H9 (cell line): ENCODE results near the gene USP21. TPM values are rescaled to one million over a fixed set of nuclear protein-coding genes. Genes with fewer than 3 reads are reported as not detected.

Source experiments
- DNase-seq: peaks from one replicate; pipeline ENCODE4 v3.0.0-alpha.2; 2017
- H2AFZ ChIP-seq: one replicate; pipeline ENCODE4 v1.6.1; 2013; ENCODE audit warnings: mild to moderate bottlenecking, low read length, control low read depth, moderate library complexity
- H2AK5ac ChIP-seq: 2 replicates; pipeline ENCODE4 v1.6.1; 2013; ENCODE audit warnings: low read length, control low read depth, mixed read lengths; ENCODE audit not compliant: insufficient read length
- H2BK120ac ChIP-seq: one replicate; pipeline ENCODE4 v1.6.1; 2013; ENCODE audit warnings: low read depth, mild to moderate bottlenecking, low read length, control low read depth, inconsistent platforms; ENCODE audit not compliant: poor library complexity, severe bottlenecking
- H2BK12ac ChIP-seq: 2 replicates; pipeline ENCODE4 v1.6.1; 2013; ENCODE audit warnings: low read length, control low read depth, mixed read lengths, low read depth; ENCODE audit not compliant: insufficient read length
- H2BK15ac ChIP-seq: 2 replicates; pipeline ENCODE4 v1.6.1; 2013; ENCODE audit warnings: low read depth, low read length, control low read depth
- H2BK20ac ChIP-seq: one replicate; pipeline ENCODE4 v1.6.1; 2013; ENCODE audit warnings: low read depth, mild to moderate bottlenecking, low read length, control low read depth, inconsistent platforms; ENCODE audit not compliant: poor library complexity, severe bottlenecking
- H2BK5ac ChIP-seq: 2 replicates; pipeline ENCODE4 v1.6.1; 2013; ENCODE audit warnings: low read length, control low read depth, mixed read lengths; ENCODE audit not compliant: insufficient read length
- H3K14ac ChIP-seq: 2 replicates; pipeline ENCODE4 v1.6.1; 2013; ENCODE audit warnings: low read length, control low read depth; ENCODE audit not compliant: insufficient read depth
- H3K18ac ChIP-seq: 2 replicates; pipeline ENCODE4 v1.6.1; 2013; ENCODE audit warnings: low read depth, mild to moderate bottlenecking, mixed read lengths, low read length, control low read depth; ENCODE audit not compliant: insufficient read length
- H3K23ac ChIP-seq: 2 replicates; pipeline ENCODE4 v1.6.1; 2013; ENCODE audit warnings: low read length, control low read depth, mixed read lengths, low read depth; ENCODE audit not compliant: insufficient read length
- H3K23me2 ChIP-seq: 2 replicates; pipeline ENCODE4 v1.6.1; 2013; ENCODE audit warnings: low read depth, mild to moderate bottlenecking, mixed read lengths, low read length, control low read depth; ENCODE audit not compliant: insufficient read length, poor library complexity, severe bottlenecking
- H3K27ac ChIP-seq: 2 replicates; pipeline ENCODE4 v1.5.1; 2013; ENCODE audit warnings: low read length, control low read depth, mixed read lengths, low read depth; ENCODE audit not compliant: insufficient read length
- H3K27me3 ChIP-seq: 2 replicates; pipeline ENCODE4 v1.6.1; 2013; ENCODE audit warnings: low read length, control low read depth, inconsistent platforms; ENCODE audit not compliant: insufficient read depth
- H3K4ac ChIP-seq: 2 replicates; pipeline ENCODE4 v1.6.1; 2013; ENCODE audit warnings: low read depth, mild to moderate bottlenecking, control low read depth, inconsistent platforms, low read length, moderate library complexity
- H3K4me1 ChIP-seq: 2 replicates; pipeline ENCODE4 v1.6.1; 2013; ENCODE audit warnings: low read length, control low read depth, inconsistent platforms; ENCODE audit not compliant: insufficient read depth
- H3K4me2 ChIP-seq: 2 replicates; pipeline ENCODE4 v1.6.1; 2013; ENCODE audit warnings: low read length, control low read depth, mixed read lengths; ENCODE audit not compliant: insufficient read length, insufficient read depth
- H3K56ac ChIP-seq: 2 replicates; pipeline ENCODE4 v1.6.1; 2013; ENCODE audit warnings: low read depth, mild to moderate bottlenecking, mixed read lengths, low read length, control low read depth; ENCODE audit not compliant: insufficient read length
- H3K79me1 ChIP-seq: 2 replicates; pipeline ENCODE4 v1.6.1; 2013; ENCODE audit warnings: low read depth, mild to moderate bottlenecking, moderate library complexity, low read length, control low read depth, inconsistent platforms; ENCODE audit not compliant: insufficient read depth, poor library complexity, severe bottlenecking
- H3K79me2 ChIP-seq: 2 replicates; pipeline ENCODE4 v1.6.1; 2013; ENCODE audit warnings: low read length, control low read depth, inconsistent platforms; ENCODE audit not compliant: insufficient read depth
- H3K9ac ChIP-seq: 2 replicates; pipeline ENCODE4 v1.6.1; 2013; ENCODE audit warnings: low read length, control low read depth, mixed read lengths; ENCODE audit not compliant: insufficient read length; ENCODE audit errors: extremely low read depth
- H3K9me3 ChIP-seq: one replicate; pipeline ENCODE4 v1.6.1; 2013; ENCODE audit warnings: low read depth, low read length, inconsistent platforms; ENCODE audit not compliant: control insufficient read depth
- H3T11ph ChIP-seq: one replicate; pipeline ENCODE4 v1.6.1; 2013; ENCODE audit warnings: mild to moderate bottlenecking, low read length, control low read depth, inconsistent platforms
- H4K20me1 ChIP-seq: one replicate; pipeline ENCODE4 v1.6.1; 2013; ENCODE audit not compliant: control insufficient read depth, insufficient read length, insufficient read depth
- H4K5ac ChIP-seq: 2 replicates; pipeline ENCODE4 v1.6.1; 2013; ENCODE audit warnings: low read depth, mild to moderate bottlenecking, mixed read lengths, low read length, control low read depth; ENCODE audit not compliant: insufficient read length
- H4K8ac ChIP-seq: replicated peaks from 2 replicates; pipeline ENCODE4 v1.6.1; 2013; ENCODE audit warnings: low read length, control low read depth, mixed read lengths, low read depth; ENCODE audit not compliant: insufficient read length
- H4K91ac ChIP-seq: 2 replicates; pipeline ENCODE4 v1.6.1; 2013; ENCODE audit warnings: low read depth, mild to moderate bottlenecking, moderate library complexity, mixed read lengths, low read length, control low read depth; ENCODE audit not compliant: insufficient read length
- H3K27ac Mint-ChIP-seq, 3 experiments: 2 replicates in 2 of 3; 3 replicates in 1 of 3; pipeline ENCODE4 v1.8.0; 2020 to 2021; ENCODE audit warnings: mixed read lengths in 3 of 3, mild to moderate bottlenecking in 1 of 3, moderate library complexity in 1 of 3
- H3K27me3 Mint-ChIP-seq: 2 replicates; pipeline ENCODE4 v1.8.0; 2021; ENCODE audit warnings: low read depth, mild to moderate bottlenecking, moderate library complexity, mixed read lengths
- H3K36me3 Mint-ChIP-seq, 3 experiments: 2 replicates in 2 of 3; 3 replicates in 1 of 3; pipeline ENCODE4 v1.8.0; 2020 to 2021; ENCODE audit warnings: low read depth in 3 of 3, mixed read lengths in 3 of 3; ENCODE audit not compliant: insufficient read depth in 1 of 3
- H3K4me1 Mint-ChIP-seq, 2 experiments: 2 replicates each; pipeline ENCODE4 v1.8.0; 2020; ENCODE audit warnings: mixed read lengths in 2 of 2
- H3K4me3 Mint-ChIP-seq, 2 experiments: 2 replicates in 1 of 2; 3 replicates in 1 of 2; pipeline ENCODE4 v1.8.0; 2020 to 2021; ENCODE audit warnings: mild to moderate bottlenecking in 2 of 2, mixed read lengths in 2 of 2, moderate library complexity in 1 of 2
- H3K9me3 Mint-ChIP-seq, 2 experiments: 2 replicates in 1 of 2; 3 replicates in 1 of 2; pipeline ENCODE4 v1.8.0; 2020; ENCODE audit warnings: mild to moderate bottlenecking in 2 of 2, mixed read lengths in 2 of 2, moderate library complexity in 1 of 2
- CTCF ChIP-seq: fragments of 200-600 bp; sonication (generic); conservative IDR thresholded peaks from 3 replicates; pipeline ENCODE4 v1.8.0; 2021; ENCODE audit warnings: antibody characterized with exemption, mild to moderate bottlenecking
- WGBS: extraction: QIAGEN DNeasy Blood & Tissue Kit; methylation state at CpG from one replicate; pipeline ENCODE4 v1.1.7; 2013; ENCODE audit warnings: missing lambda C conversion rate, low lambda C conversion rate, mixed read lengths; ENCODE audit not compliant: insufficient read length; ENCODE audit errors: extremely low coverage; 5-methylcytosine and 5-hydroxymethylcytosine counted together
- total RNA-seq: library from RNA; stranded (reverse); gene quantifications from 2 replicates; pipeline ENCODE4 v1.2.1, GENCODE V29; 2021

USP21 gene
- total RNA-seq, 1 experiment from 2014 or later = 17.9 TPM

- peaks cover 7 to 12% of the 10 kb centered on the region in 2 experiments for H3K4me1 Mint-ChIP-seq
- no peak overlapping the region for H2BK20ac ChIP-seq
- no peak overlapping the region for H4K8ac ChIP-seq
- TF ChIP-seq CTCF = no peak
- no peak overlapping the region for H4K91ac ChIP-seq
- H3K27me3 Mint-ChIP-seq = no peaks in the 10 kb centered on the region
- H3K27ac ChIP-seq = no peak overlapping the region
- no peak overlapping the region for H3K14ac ChIP-seq
- H3K79me1 ChIP-seq = no peaks in the 10 kb centered on the region
- no peak overlapping the region for H3K18ac ChIP-seq
- H2AFZ ChIP-seq = no peak overlapping the region
- H2BK5ac ChIP-seq = no peak overlapping the region
- H2BK120ac ChIP-seq = no peak overlapping the region
- H2BK12ac ChIP-seq = no peak overlapping the region
- H3K4me1 ChIP-seq = no peaks in the 10 kb centered on the region
- H3K9ac ChIP-seq = no peak overlapping the region
- H3K4me2 ChIP-seq = no peak overlapping the region
- WGBS = no CpG with 5 or more reads among the region's 5 CpGs
- H3K79me2 ChIP-seq = no peaks in the 10 kb centered on the region
- peaks cover 0 to 19% (median 10%) of the 10 kb centered on the region in 3 experiments; a peak in 4 of 7 replicates for H3K36me3 Mint-ChIP-seq
- H4K5ac ChIP-seq = no peak overlapping the region
- H3K4me3 Mint-ChIP-seq = no peak overlapping the region; a peak in 1 of 5 replicates
- no peaks in the 10 kb centered on the region for H3K23me2 ChIP-seq
- no peak overlapping the region for H3K56ac ChIP-seq
- H2AK5ac ChIP-seq = no peak overlapping the region
- H3K4ac ChIP-seq = no peak overlapping the region
- H2BK15ac ChIP-seq = no peak overlapping the region
- H4K20me1 ChIP-seq = peaks cover 3% of the 10 kb centered on the region
- DNase-seq = no peak
- no peak overlapping the region for H3K23ac ChIP-seq
- H3T11ph ChIP-seq = no peak overlapping the region
- no peaks in the 10 kb centered on the region for H3K9me3 ChIP-seq
- H3K9me3 Mint-ChIP-seq = no peaks in the 10 kb centered on the region
- H3K27me3 ChIP-seq = no peaks in the 10 kb centered on the region
- H3K27ac Mint-ChIP-seq = no peak overlapping the region
These were observed 29.7 kb downstream of the USP21 start for GRCh38 chr1:161189036-161189435.
